Measurements from ENCODE around the gene MIF4GD.

MIF4GD gene

DNA sequence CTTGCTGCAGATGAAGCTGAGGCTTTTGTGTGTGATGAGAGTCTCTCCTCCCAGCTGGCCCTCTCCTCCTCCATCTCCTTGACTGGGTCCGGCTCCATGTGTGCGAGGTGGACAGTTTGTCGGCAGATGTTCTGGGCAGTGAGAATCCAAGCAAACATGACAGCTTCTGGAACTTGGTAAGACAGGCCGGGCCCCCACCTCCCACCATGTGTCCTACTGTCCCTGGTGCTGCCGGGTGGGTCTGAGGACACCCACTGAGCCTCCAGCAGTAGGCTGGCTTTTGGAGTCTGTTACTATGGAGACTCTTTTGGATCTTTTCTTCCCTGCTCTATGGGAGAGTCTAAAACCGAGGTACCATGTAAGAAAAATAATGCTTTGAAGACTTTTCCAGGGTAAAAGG, 52.9 kb downstream of the MIF4GD start:
- no peaks in the 10 kb centered on the region for H3K4me1 ChIP-seq (ENCODE audit: low read depth, poor library complexity, severe bottlenecking)
- peaks cover 10% of the 10 kb centered on the region; the same call in 1 of the 2 replicates for H3K79me2 ChIP-seq (ENCODE audit: insufficient read depth, low read depth)
- no peaks in the 10 kb centered on the region for H3K27me3 ChIP-seq (ENCODE audit: insufficient read depth, low read depth)
- no peak overlapping the region for H2AFZ ChIP-seq (ENCODE audit: low read depth)
- TF ChIP-seq, protein P1, sequence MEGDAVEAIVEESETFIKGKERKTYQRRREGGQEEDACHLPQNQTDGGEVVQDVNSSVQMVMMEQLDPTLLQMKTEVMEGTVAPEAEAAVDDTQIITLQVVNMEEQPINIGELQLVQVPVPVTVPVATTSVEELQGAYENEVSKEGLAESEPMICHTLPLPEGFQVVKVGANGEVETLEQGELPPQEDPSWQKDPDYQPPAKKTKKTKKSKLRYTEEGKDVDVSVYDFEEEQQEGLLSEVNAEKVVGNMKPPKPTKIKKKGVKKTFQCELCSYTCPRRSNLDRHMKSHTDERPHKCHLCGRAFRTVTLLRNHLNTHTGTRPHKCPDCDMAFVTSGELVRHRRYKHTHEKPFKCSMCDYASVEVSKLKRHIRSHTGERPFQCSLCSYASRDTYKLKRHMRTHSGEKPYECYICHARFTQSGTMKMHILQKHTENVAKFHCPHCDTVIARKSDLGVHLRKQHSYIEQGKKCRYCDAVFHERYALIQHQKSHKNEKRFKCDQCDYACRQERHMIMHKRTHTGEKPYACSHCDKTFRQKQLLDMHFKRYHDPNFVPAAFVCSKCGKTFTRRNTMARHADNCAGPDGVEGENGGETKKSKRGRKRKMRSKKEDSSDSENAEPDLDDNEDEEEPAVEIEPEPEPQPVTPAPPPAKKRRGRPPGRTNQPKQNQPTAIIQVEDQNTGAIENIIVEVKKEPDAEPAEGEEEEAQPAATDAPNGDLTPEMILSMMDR (conservative IDR thresholded peaks at IDR 0.05; ENCODE audit: low read depth, low read length), result no peak
- no peak overlapping the region for H3K27ac ChIP-seq
- H3K4me2 ChIP-seq, result no peak overlapping the region
- H3K4me3 ChIP-seq (IDR thresholded peaks at IDR 0.05; ENCODE audit: insufficient read depth, low read depth, low read length), result no peak overlapping the region
- no peaks in the 10 kb centered on the region for H4K20me1 ChIP-seq (ENCODE audit: insufficient read depth)
- peaks cover 17% of the 10 kb centered on the region; the same call in 1 of the 2 replicates for H3K36me3 ChIP-seq (ENCODE audit: insufficient read depth)
- no peak overlapping the region for H3K9ac ChIP-seq
